H9 (cell line): Measurements from ENCODE around the gene GPX2. TPM values are rescaled to one million over a fixed set of nuclear protein-coding genes. Genes with fewer than 3 reads are reported as not detected.

Source experiments
- DNase-seq: peaks from one replicate; pipeline ENCODE4 v3.0.0-alpha.2; 2017
- H2AFZ ChIP-seq: one replicate; pipeline ENCODE4 v1.6.1; 2013; ENCODE audit warnings: mild to moderate bottlenecking, low read length, control low read depth, moderate library complexity
- H2AK5ac ChIP-seq: 2 replicates; pipeline ENCODE4 v1.6.1; 2013; ENCODE audit warnings: low read length, control low read depth, mixed read lengths; ENCODE audit not compliant: insufficient read length
- H2BK120ac ChIP-seq: one replicate; pipeline ENCODE4 v1.6.1; 2013; ENCODE audit warnings: low read depth, mild to moderate bottlenecking, low read length, control low read depth, inconsistent platforms; ENCODE audit not compliant: poor library complexity, severe bottlenecking
- H2BK12ac ChIP-seq: 2 replicates; pipeline ENCODE4 v1.6.1; 2013; ENCODE audit warnings: low read length, control low read depth, mixed read lengths, low read depth; ENCODE audit not compliant: insufficient read length
- H2BK15ac ChIP-seq: 2 replicates; pipeline ENCODE4 v1.6.1; 2013; ENCODE audit warnings: low read depth, low read length, control low read depth
- H2BK20ac ChIP-seq: one replicate; pipeline ENCODE4 v1.6.1; 2013; ENCODE audit warnings: low read depth, mild to moderate bottlenecking, low read length, control low read depth, inconsistent platforms; ENCODE audit not compliant: poor library complexity, severe bottlenecking
- H2BK5ac ChIP-seq: 2 replicates; pipeline ENCODE4 v1.6.1; 2013; ENCODE audit warnings: low read length, control low read depth, mixed read lengths; ENCODE audit not compliant: insufficient read length
- H3K14ac ChIP-seq: 2 replicates; pipeline ENCODE4 v1.6.1; 2013; ENCODE audit warnings: low read length, control low read depth; ENCODE audit not compliant: insufficient read depth
- H3K18ac ChIP-seq: 2 replicates; pipeline ENCODE4 v1.6.1; 2013; ENCODE audit warnings: low read depth, mild to moderate bottlenecking, mixed read lengths, low read length, control low read depth; ENCODE audit not compliant: insufficient read length
- H3K23ac ChIP-seq: 2 replicates; pipeline ENCODE4 v1.6.1; 2013; ENCODE audit warnings: low read length, control low read depth, mixed read lengths, low read depth; ENCODE audit not compliant: insufficient read length
- H3K23me2 ChIP-seq: 2 replicates; pipeline ENCODE4 v1.6.1; 2013; ENCODE audit warnings: low read depth, mild to moderate bottlenecking, mixed read lengths, low read length, control low read depth; ENCODE audit not compliant: insufficient read length, poor library complexity, severe bottlenecking
- H3K27ac ChIP-seq: 2 replicates; pipeline ENCODE4 v1.5.1; 2013; ENCODE audit warnings: low read length, control low read depth, mixed read lengths, low read depth; ENCODE audit not compliant: insufficient read length
- H3K27me3 ChIP-seq: 2 replicates; pipeline ENCODE4 v1.6.1; 2013; ENCODE audit warnings: low read length, control low read depth, inconsistent platforms; ENCODE audit not compliant: insufficient read depth
- H3K4ac ChIP-seq: 2 replicates; pipeline ENCODE4 v1.6.1; 2013; ENCODE audit warnings: low read depth, mild to moderate bottlenecking, control low read depth, inconsistent platforms, low read length, moderate library complexity
- H3K4me1 ChIP-seq: 2 replicates; pipeline ENCODE4 v1.6.1; 2013; ENCODE audit warnings: low read length, control low read depth, inconsistent platforms; ENCODE audit not compliant: insufficient read depth
- H3K4me2 ChIP-seq: 2 replicates; pipeline ENCODE4 v1.6.1; 2013; ENCODE audit warnings: low read length, control low read depth, mixed read lengths; ENCODE audit not compliant: insufficient read length, insufficient read depth
- H3K56ac ChIP-seq: 2 replicates; pipeline ENCODE4 v1.6.1; 2013; ENCODE audit warnings: low read depth, mild to moderate bottlenecking, mixed read lengths, low read length, control low read depth; ENCODE audit not compliant: insufficient read length
- H3K79me1 ChIP-seq: 2 replicates; pipeline ENCODE4 v1.6.1; 2013; ENCODE audit warnings: low read depth, mild to moderate bottlenecking, moderate library complexity, low read length, control low read depth, inconsistent platforms; ENCODE audit not compliant: insufficient read depth, poor library complexity, severe bottlenecking
- H3K79me2 ChIP-seq: 2 replicates; pipeline ENCODE4 v1.6.1; 2013; ENCODE audit warnings: low read length, control low read depth, inconsistent platforms; ENCODE audit not compliant: insufficient read depth
- H3K9ac ChIP-seq: 2 replicates; pipeline ENCODE4 v1.6.1; 2013; ENCODE audit warnings: low read length, control low read depth, mixed read lengths; ENCODE audit not compliant: insufficient read length; ENCODE audit errors: extremely low read depth
- H3K9me3 ChIP-seq: one replicate; pipeline ENCODE4 v1.6.1; 2013; ENCODE audit warnings: low read depth, low read length, inconsistent platforms; ENCODE audit not compliant: control insufficient read depth
- H3T11ph ChIP-seq: one replicate; pipeline ENCODE4 v1.6.1; 2013; ENCODE audit warnings: mild to moderate bottlenecking, low read length, control low read depth, inconsistent platforms
- H4K20me1 ChIP-seq: one replicate; pipeline ENCODE4 v1.6.1; 2013; ENCODE audit not compliant: control insufficient read depth, insufficient read length, insufficient read depth
- H4K5ac ChIP-seq: 2 replicates; pipeline ENCODE4 v1.6.1; 2013; ENCODE audit warnings: low read depth, mild to moderate bottlenecking, mixed read lengths, low read length, control low read depth; ENCODE audit not compliant: insufficient read length
- H4K8ac ChIP-seq: replicated peaks from 2 replicates; pipeline ENCODE4 v1.6.1; 2013; ENCODE audit warnings: low read length, control low read depth, mixed read lengths, low read depth; ENCODE audit not compliant: insufficient read length
- H4K91ac ChIP-seq: 2 replicates; pipeline ENCODE4 v1.6.1; 2013; ENCODE audit warnings: low read depth, mild to moderate bottlenecking, moderate library complexity, mixed read lengths, low read length, control low read depth; ENCODE audit not compliant: insufficient read length
- H3K27ac Mint-ChIP-seq, 3 experiments: 2 replicates in 2 of 3; 3 replicates in 1 of 3; pipeline ENCODE4 v1.8.0; 2020 to 2021; ENCODE audit warnings: mixed read lengths in 3 of 3, mild to moderate bottlenecking in 1 of 3, moderate library complexity in 1 of 3
- H3K27me3 Mint-ChIP-seq: 2 replicates; pipeline ENCODE4 v1.8.0; 2021; ENCODE audit warnings: low read depth, mild to moderate bottlenecking, moderate library complexity, mixed read lengths
- H3K36me3 Mint-ChIP-seq, 3 experiments: 2 replicates in 2 of 3; 3 replicates in 1 of 3; pipeline ENCODE4 v1.8.0; 2020 to 2021; ENCODE audit warnings: low read depth in 3 of 3, mixed read lengths in 3 of 3; ENCODE audit not compliant: insufficient read depth in 1 of 3
- H3K4me1 Mint-ChIP-seq, 2 experiments: 2 replicates each; pipeline ENCODE4 v1.8.0; 2020; ENCODE audit warnings: mixed read lengths in 2 of 2
- H3K4me3 Mint-ChIP-seq, 2 experiments: 2 replicates in 1 of 2; 3 replicates in 1 of 2; pipeline ENCODE4 v1.8.0; 2020 to 2021; ENCODE audit warnings: mild to moderate bottlenecking in 2 of 2, mixed read lengths in 2 of 2, moderate library complexity in 1 of 2
- H3K9me3 Mint-ChIP-seq, 2 experiments: 2 replicates in 1 of 2; 3 replicates in 1 of 2; pipeline ENCODE4 v1.8.0; 2020; ENCODE audit warnings: mild to moderate bottlenecking in 2 of 2, mixed read lengths in 2 of 2, moderate library complexity in 1 of 2
- CTCF ChIP-seq: fragments of 200-600 bp; sonication (generic); conservative IDR thresholded peaks from 3 replicates; pipeline ENCODE4 v1.8.0; 2021; ENCODE audit warnings: antibody characterized with exemption, mild to moderate bottlenecking
- WGBS: extraction: QIAGEN DNeasy Blood & Tissue Kit; methylation state at CpG from one replicate; pipeline ENCODE4 v1.1.7; 2013; ENCODE audit warnings: missing lambda C conversion rate, low lambda C conversion rate, mixed read lengths; ENCODE audit not compliant: insufficient read length; ENCODE audit errors: extremely low coverage; 5-methylcytosine and 5-hydroxymethylcytosine counted together
- total RNA-seq: library from RNA; stranded (reverse); gene quantifications from 2 replicates; pipeline ENCODE4 v1.2.1, GENCODE V29; 2021

The GPX2 gene
- total RNA-seq, 1 experiment from 2014 or later = 0.79 TPM

- no peak for DNase-seq
- H3T11ph ChIP-seq = no peak overlapping the region
- Mint-ChIP-seq H3K9me3 (no peaks in the 10 kb centered on the region), H3K36me3 (peaks cover 19 to 24% (median 22%) of the 10 kb centered on the region in 3 experiments; a peak in 6 of 7 replicates), H3K27ac (0 out of 7 replicates have a peak overlapping the region, but pooled peaks of 1 of the 3 experiments have one; percentile 58), H3K4me3 (no peak overlapping the region), H3K4me1 (peaks cover 49 to 51% of the 10 kb centered on the region in 2 experiments), H3K27me3 (peaks cover 22% of the 10 kb centered on the region)
- H3K79me2 ChIP-seq = no peaks in the 10 kb centered on the region; the same call in 1 of the 2 replicates
- no peaks in the 10 kb centered on the region for H3K9me3 ChIP-seq
- H3K4ac ChIP-seq = no peak overlapping the region
- H3K23me2 ChIP-seq = no peaks in the 10 kb centered on the region
- H4K8ac ChIP-seq = no peak overlapping the region
- H3K27me3 ChIP-seq = no peaks in the 10 kb centered on the region
- whole genome bisulfite sequencing = no CpG with 5 or more reads among the region's 7 CpGs
- H3K4me2 ChIP-seq = no peak overlapping the region
- H2BK12ac ChIP-seq = no peak overlapping the region
- no peak overlapping the region for H3K56ac ChIP-seq
- no peak overlapping the region for H3K27ac ChIP-seq
- H3K18ac ChIP-seq = no peak overlapping the region
- H2AFZ ChIP-seq = no peak overlapping the region
- no peak overlapping the region for H4K5ac ChIP-seq
- H2BK20ac ChIP-seq = no peak overlapping the region
- no peak overlapping the region for H2BK120ac ChIP-seq
- no peak overlapping the region for H4K91ac ChIP-seq
- H3K9ac ChIP-seq = no peak overlapping the region
- no peaks in the 10 kb centered on the region for H4K20me1 ChIP-seq
- H2BK5ac ChIP-seq = no peak overlapping the region
- H2BK15ac ChIP-seq = no peak overlapping the region
- no peak overlapping the region for H3K14ac ChIP-seq
- no peaks in the 10 kb centered on the region for H3K79me1 ChIP-seq
- H3K4me1 ChIP-seq = peaks cover 24% of the 10 kb centered on the region; the same call in 1 of the 2 replicates
- H2AK5ac ChIP-seq = no peak overlapping the region
- TF ChIP-seq CTCF = no peak
- no peak overlapping the region for H3K23ac ChIP-seq
Measured at GRCh38 chr14:64968167-64968566, 25.6 kb upstream of the GPX2 start.
